Liver (tissue), 3 donors: Measurements from ENCODE around the gene ZNF595.

ENCODE experiments used
- EGR1 ChIP-seq, 2 donors: IDR thresholded peaks; 2 replicates each; pipeline ENCODE4 v1.6.1; 2016 to 2018; ENCODE audit warnings: antibody characterized with exemption in 2 of 2, low read depth in 2 of 2
- GABPA ChIP-seq, 2 donors: IDR thresholded peaks in 1 of 2; conservative IDR thresholded peaks in 1 of 2; 2 replicates each; pipeline ENCODE4 v1.6.1; 2016; ENCODE audit warnings: antibody characterized with exemption in 2 of 2, mild to moderate bottlenecking in 1 of 2, moderate library complexity in 1 of 2
- HNF4G ChIP-seq: IDR thresholded peaks from 2 replicates; pipeline ENCODE4 v1.6.1; 2016; ENCODE audit warnings: antibody characterized with exemption
- NR2F2 ChIP-seq: IDR thresholded peaks from 2 replicates; pipeline ENCODE4 v1.6.1; 2016; ENCODE audit warnings: antibody characterized with exemption
- RAD21 ChIP-seq, 2 donors: IDR thresholded peaks; 2 replicates each; pipeline ENCODE4 v1.6.1; 2016; ENCODE audit warnings: antibody characterized with exemption in 2 of 2, mild to moderate bottlenecking in 2 of 2
- RXRA ChIP-seq, 2 donors: IDR thresholded peaks; 2 replicates each; pipeline ENCODE4 v1.6.1; 2017 to 2018; ENCODE audit warnings: antibody characterized with exemption in 2 of 2, mild to moderate bottlenecking in 1 of 2
- SP1 ChIP-seq: IDR thresholded peaks from 2 replicates; pipeline ENCODE4 v1.6.1; 2018; ENCODE audit warnings: antibody characterized with exemption, mild to moderate bottlenecking
- TAF1 ChIP-seq: conservative IDR thresholded peaks from 2 replicates; pipeline ENCODE4 v1.6.1; 2016; ENCODE audit warnings: antibody characterized with exemption, mild to moderate bottlenecking
- TF ChIP-seq, protein P1 (sequence below): IDR thresholded peaks from 2 replicates; pipeline ENCODE4 v1.6.1; 2016; ENCODE audit warnings: antibody characterized with exemption
- TF ChIP-seq, protein P2 (sequence below): IDR thresholded peaks from 2 replicates; pipeline ENCODE4 v1.6.1; 2016; ENCODE audit warnings: antibody characterized with exemption
- TF ChIP-seq, protein P3 (sequence below): fragments of 150-350 bp; IDR thresholded peaks from 2 replicates; pipeline ENCODE4 v1.5.1; 2017; ENCODE audit warnings: improper control_type of control experiment, low read depth, low read length; ENCODE audit not compliant: missing input control
- TF ChIP-seq, protein P4 (sequence below): IDR thresholded peaks from 2 replicates; pipeline ENCODE4 v1.6.1; 2016; ENCODE audit warnings: antibody characterized with exemption
- donor health status: healthy.
- donor health status: healthy.

DNA sequence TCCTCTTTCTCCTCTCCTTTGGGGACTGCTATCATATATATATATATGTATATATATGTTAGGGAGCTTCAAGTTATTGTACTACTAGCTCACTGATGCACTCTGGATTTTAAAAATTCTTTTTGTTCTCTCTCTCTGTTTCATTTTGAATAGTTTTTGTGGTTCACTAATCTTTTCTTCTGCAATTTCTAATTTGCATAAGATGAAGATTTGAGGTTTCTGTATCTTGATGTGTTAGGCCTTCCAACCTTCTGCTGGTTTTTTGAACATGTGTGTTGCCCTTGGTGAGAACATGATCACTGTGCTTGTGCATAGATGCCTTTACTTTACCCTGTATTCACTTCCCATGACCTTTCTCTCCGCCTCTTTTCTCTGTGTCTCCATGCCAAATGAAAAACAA lies 63.4 kb downstream of the ZNF595 start:
- TF ChIP-seq EGR1 (IDR thresholded peaks at IDR 0.05; ENCODE audit: low read depth in 2 of 2) (no peak), RAD21 (IDR thresholded peaks at IDR 0.05) (no peak), RXRA (IDR thresholded peaks at IDR 0.05) (no peak), TAF1 (no peak), GABPA (IDR thresholded peaks at IDR 0.05 in 1 of 2, conservative IDR thresholded peaks at IDR 0.05 in 1 of 2) (no peak), HNF4G (no peak), NR2F2 (no peak), SP1 (no peak)
- TF ChIP-seq, protein P1, sequence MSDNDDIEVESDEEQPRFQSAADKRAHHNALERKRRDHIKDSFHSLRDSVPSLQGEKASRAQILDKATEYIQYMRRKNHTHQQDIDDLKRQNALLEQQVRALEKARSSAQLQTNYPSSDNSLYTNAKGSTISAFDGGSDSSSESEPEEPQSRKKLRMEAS: no peak
- TF ChIP-seq, protein P2, sequence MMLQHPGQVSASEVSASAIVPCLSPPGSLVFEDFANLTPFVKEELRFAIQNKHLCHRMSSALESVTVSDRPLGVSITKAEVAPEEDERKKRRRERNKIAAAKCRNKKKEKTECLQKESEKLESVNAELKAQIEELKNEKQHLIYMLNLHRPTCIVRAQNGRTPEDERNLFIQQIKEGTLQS: no peak
- TF ChIP-seq, protein P3, sequence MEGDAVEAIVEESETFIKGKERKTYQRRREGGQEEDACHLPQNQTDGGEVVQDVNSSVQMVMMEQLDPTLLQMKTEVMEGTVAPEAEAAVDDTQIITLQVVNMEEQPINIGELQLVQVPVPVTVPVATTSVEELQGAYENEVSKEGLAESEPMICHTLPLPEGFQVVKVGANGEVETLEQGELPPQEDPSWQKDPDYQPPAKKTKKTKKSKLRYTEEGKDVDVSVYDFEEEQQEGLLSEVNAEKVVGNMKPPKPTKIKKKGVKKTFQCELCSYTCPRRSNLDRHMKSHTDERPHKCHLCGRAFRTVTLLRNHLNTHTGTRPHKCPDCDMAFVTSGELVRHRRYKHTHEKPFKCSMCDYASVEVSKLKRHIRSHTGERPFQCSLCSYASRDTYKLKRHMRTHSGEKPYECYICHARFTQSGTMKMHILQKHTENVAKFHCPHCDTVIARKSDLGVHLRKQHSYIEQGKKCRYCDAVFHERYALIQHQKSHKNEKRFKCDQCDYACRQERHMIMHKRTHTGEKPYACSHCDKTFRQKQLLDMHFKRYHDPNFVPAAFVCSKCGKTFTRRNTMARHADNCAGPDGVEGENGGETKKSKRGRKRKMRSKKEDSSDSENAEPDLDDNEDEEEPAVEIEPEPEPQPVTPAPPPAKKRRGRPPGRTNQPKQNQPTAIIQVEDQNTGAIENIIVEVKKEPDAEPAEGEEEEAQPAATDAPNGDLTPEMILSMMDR: no peak
- TF ChIP-seq, protein P4, sequence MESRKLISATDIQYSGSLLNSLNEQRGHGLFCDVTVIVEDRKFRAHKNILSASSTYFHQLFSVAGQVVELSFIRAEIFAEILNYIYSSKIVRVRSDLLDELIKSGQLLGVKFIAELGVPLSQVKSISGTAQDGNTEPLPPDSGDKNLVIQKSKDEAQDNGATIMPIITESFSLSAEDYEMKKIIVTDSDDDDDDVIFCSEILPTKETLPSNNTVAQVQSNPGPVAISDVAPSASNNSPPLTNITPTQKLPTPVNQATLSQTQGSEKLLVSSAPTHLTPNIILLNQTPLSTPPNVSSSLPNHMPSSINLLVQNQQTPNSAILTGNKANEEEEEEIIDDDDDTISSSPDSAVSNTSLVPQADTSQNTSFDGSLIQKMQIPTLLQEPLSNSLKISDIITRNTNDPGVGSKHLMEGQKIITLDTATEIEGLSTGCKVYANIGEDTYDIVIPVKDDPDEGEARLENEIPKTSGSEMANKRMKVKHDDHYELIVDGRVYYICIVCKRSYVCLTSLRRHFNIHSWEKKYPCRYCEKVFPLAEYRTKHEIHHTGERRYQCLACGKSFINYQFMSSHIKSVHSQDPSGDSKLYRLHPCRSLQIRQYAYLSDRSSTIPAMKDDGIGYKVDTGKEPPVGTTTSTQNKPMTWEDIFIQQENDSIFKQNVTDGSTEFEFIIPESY: no peak
